Measurements from ENCODE around the gene P2RY2. TPM values are rescaled to one million over a fixed set of nuclear protein-coding genes. Genes with fewer than 3 reads are reported as not detected.

Gene P2RY2
- total RNA-seq, 1 experiment from 2014 or later: 22.5 TPM

DNA sequence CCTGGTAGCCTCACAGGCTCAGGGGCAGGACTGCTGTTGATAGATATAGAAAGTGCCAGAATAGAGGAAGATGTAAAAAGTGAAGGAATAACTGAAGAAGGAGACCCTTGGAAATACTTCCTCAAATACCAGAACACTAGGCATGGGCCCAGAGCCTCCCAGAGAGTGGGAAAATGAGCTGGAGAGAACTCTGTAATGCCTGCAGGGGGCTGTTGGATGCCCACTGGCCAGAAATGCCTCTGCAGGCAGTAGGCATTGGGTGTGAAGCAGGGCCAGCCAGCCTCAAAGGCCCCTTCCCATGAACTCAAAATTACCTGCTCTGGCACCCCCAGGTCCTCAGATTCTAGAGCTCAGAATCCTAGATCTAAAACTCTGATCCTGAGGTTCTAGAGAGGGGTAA lies 15.1 kb downstream of the P2RY2 start:
- Histone ChIP-seq H3K4me1 (replicated peaks; ENCODE audit: insufficient read depth) (peaks cover 30% of the 10 kb centered on the region), H3K27ac (no peak overlapping the region), H3K9me2 (ENCODE audit: insufficient read depth) (no peaks in the 10 kb centered on the region; the same call in 1 of the 2 replicates), H3K27me3 (ENCODE audit: insufficient read depth, low read depth) (no peaks in the 10 kb centered on the region), H3F3A (ENCODE audit: insufficient read depth, low read depth) (peaks cover 14% of the 10 kb centered on the region; the same call in 1 of the 2 replicates), H3K9me3 (ENCODE audit: insufficient read depth, low read depth) (no peaks in the 10 kb centered on the region), H3K4me2 (no peak overlapping the region), H2AFZ (no peak overlapping the region), H4K20me1 (ENCODE audit: insufficient read depth) (no peaks in the 10 kb centered on the region), H3K4me3 (no peak overlapping the region), H3K36me3 (ENCODE audit: low read depth) (peaks cover 6% of the 10 kb centered on the region; the same call in 1 of the 2 replicates), H3K79me2 (ENCODE audit: low read depth) (no peaks in the 10 kb centered on the region; the same call in 1 of the 2 replicates)
- POLR2A ChIA-PET (ENCODE audit: unreplicated experiment): no interaction called here
- CTCF ChIA-PET: no interaction called here
- intact Hi-C loops (cut with micrococcal nuclease; ENCODE audit: unreplicated experiment): no loop called here
- no peak for TF ChIP-seq EZH2 (IDR thresholded peaks at IDR 0.05; ENCODE audit: low read depth)
- TF ChIP-seq, protein P1, sequence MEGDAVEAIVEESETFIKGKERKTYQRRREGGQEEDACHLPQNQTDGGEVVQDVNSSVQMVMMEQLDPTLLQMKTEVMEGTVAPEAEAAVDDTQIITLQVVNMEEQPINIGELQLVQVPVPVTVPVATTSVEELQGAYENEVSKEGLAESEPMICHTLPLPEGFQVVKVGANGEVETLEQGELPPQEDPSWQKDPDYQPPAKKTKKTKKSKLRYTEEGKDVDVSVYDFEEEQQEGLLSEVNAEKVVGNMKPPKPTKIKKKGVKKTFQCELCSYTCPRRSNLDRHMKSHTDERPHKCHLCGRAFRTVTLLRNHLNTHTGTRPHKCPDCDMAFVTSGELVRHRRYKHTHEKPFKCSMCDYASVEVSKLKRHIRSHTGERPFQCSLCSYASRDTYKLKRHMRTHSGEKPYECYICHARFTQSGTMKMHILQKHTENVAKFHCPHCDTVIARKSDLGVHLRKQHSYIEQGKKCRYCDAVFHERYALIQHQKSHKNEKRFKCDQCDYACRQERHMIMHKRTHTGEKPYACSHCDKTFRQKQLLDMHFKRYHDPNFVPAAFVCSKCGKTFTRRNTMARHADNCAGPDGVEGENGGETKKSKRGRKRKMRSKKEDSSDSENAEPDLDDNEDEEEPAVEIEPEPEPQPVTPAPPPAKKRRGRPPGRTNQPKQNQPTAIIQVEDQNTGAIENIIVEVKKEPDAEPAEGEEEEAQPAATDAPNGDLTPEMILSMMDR (conservative IDR thresholded peaks at IDR 0.05): no peak
- DNase-seq: no peak
- no TSS peak for BruUV-seq (replicated peaks)

DNA sequence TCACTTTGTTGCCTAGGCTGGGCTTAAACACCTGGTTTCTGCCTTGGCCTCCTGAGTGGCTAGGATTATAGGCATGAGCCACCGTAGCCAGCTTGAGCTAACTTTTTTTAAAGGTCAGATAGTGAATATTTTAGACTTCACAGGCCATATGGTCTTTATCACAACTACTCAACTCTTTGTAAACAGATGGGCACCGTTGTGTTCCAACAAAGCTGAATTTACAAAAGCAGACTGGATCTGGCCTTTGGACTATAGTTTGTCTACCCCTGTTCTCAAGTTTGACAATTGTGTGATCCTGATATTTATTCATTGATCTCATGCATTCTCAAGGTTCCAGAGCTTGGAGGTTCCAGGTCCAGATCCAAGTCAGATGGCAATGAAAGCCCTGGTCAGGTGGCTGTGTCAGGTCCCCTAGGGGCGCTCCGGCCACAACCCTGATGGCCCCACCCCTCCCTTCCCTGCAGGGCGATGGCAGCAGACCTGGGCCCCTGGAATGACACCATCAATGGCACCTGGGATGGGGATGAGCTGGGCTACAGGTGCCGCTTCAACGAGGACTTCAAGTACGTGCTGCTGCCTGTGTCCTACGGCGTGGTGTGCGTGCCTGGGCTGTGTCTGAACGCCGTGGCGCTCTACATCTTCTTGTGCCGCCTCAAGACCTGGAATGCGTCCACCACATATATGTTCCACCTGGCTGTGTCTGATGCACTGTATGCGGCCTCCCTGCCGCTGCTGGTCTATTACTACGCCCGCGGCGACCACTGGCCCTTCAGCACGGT lies 15.8 kb downstream of the P2RY2 start:
- CTCF ChIA-PET: no interaction called here
- Histone ChIP-seq H3K4me2 (no peak overlapping the region), H4K20me1 (ENCODE audit: insufficient read depth) (no peaks in the 10 kb centered on the region), H3F3A (ENCODE audit: insufficient read depth, low read depth) (peaks cover 7% of the 10 kb centered on the region; the same call in 1 of the 2 replicates), H3K4me3 (no peak overlapping the region), H3K9me2 (ENCODE audit: insufficient read depth) (no peaks in the 10 kb centered on the region; the same call in 1 of the 2 replicates), H3K27ac (no peak overlapping the region), H3K79me2 (ENCODE audit: low read depth) (no peaks in the 10 kb centered on the region; the same call in 1 of the 2 replicates), H3K9me3 (ENCODE audit: insufficient read depth, low read depth) (no peaks in the 10 kb centered on the region), H3K27me3 (ENCODE audit: insufficient read depth, low read depth) (no peaks in the 10 kb centered on the region), H3K4me1 (replicated peaks; ENCODE audit: insufficient read depth) (peaks cover 30% of the 10 kb centered on the region), H3K36me3 (ENCODE audit: low read depth) (peaks cover 6% of the 10 kb centered on the region; the same call in 1 of the 2 replicates), H2AFZ (no peak overlapping the region)
- no TSS peak for BruUV-seq (replicated peaks)
- intact Hi-C loops (cut with micrococcal nuclease; ENCODE audit: unreplicated experiment): no loop called here
- DNase-seq: no peak
- TF ChIP-seq, protein P1 (conservative IDR thresholded peaks at IDR 0.05): no peak
- no peak for TF ChIP-seq EZH2 (IDR thresholded peaks at IDR 0.05; ENCODE audit: low read depth)
- POLR2A ChIA-PET (ENCODE audit: unreplicated experiment): no interaction called here

DNA sequence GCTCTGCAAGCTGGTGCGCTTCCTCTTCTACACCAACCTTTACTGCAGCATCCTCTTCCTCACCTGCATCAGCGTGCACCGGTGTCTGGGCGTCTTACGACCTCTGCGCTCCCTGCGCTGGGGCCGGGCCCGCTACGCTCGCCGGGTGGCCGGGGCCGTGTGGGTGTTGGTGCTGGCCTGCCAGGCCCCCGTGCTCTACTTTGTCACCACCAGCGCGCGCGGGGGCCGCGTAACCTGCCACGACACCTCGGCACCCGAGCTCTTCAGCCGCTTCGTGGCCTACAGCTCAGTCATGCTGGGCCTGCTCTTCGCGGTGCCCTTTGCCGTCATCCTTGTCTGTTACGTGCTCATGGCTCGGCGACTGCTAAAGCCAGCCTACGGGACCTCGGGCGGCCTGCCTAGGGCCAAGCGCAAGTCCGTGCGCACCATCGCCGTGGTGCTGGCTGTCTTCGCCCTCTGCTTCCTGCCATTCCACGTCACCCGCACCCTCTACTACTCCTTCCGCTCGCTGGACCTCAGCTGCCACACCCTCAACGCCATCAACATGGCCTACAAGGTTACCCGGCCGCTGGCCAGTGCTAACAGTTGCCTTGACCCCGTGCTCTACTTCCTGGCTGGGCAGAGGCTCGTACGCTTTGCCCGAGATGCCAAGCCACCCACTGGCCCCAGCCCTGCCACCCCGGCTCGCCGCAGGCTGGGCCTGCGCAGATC lies 16.5 kb downstream of the P2RY2 start:
- no peak overlapping the region for H2AFZ ChIP-seq
- H3K79me2 ChIP-seq (ENCODE audit: low read depth): no peaks in the 10 kb centered on the region
- H3K36me3 ChIP-seq (ENCODE audit: low read depth): peaks cover 6% of the 10 kb centered on the region; the same call in 1 of the 2 replicates
- H3K9me2 ChIP-seq (ENCODE audit: insufficient read depth): no peaks in the 10 kb centered on the region; the same call in 1 of the 2 replicates
- no peaks in the 10 kb centered on the region for H3K9me3 ChIP-seq (ENCODE audit: insufficient read depth, low read depth)
- BruUV-seq (replicated peaks): no TSS peak
- H4K20me1 ChIP-seq (ENCODE audit: insufficient read depth): no peaks in the 10 kb centered on the region
- DNase-seq: no peak
- H3K4me2 ChIP-seq: no peak overlapping the region
- POLR2A ChIA-PET (ENCODE audit: unreplicated experiment): no interaction called here
- H3K27me3 ChIP-seq (ENCODE audit: insufficient read depth, low read depth): no peaks in the 10 kb centered on the region
- peaks cover 36% of the 10 kb centered on the region for H3K4me1 ChIP-seq (replicated peaks; ENCODE audit: insufficient read depth)
- no peak overlapping the region for H3K4me3 ChIP-seq
- no peak overlapping the region for H3K27ac ChIP-seq
- no peak for TF ChIP-seq EZH2 (IDR thresholded peaks at IDR 0.05; ENCODE audit: low read depth)
- TF ChIP-seq, protein P1 (conservative IDR thresholded peaks at IDR 0.05): no peak
- CTCF ChIA-PET: no interaction called here
- peaks cover 5% of the 10 kb centered on the region; the same call in 1 of the 2 replicates for H3F3A ChIP-seq (ENCODE audit: insufficient read depth, low read depth)
- intact Hi-C loops (cut with micrococcal nuclease; ENCODE audit: unreplicated experiment): loop anchor here (5.0 kb wide), 1 partner anchor 312 kb away; no protein-coding TSS in a partner anchor

Data from PC-9 (cell line).